ENCODE data around the gene RUNX3.

Gene RUNX3

DNA sequence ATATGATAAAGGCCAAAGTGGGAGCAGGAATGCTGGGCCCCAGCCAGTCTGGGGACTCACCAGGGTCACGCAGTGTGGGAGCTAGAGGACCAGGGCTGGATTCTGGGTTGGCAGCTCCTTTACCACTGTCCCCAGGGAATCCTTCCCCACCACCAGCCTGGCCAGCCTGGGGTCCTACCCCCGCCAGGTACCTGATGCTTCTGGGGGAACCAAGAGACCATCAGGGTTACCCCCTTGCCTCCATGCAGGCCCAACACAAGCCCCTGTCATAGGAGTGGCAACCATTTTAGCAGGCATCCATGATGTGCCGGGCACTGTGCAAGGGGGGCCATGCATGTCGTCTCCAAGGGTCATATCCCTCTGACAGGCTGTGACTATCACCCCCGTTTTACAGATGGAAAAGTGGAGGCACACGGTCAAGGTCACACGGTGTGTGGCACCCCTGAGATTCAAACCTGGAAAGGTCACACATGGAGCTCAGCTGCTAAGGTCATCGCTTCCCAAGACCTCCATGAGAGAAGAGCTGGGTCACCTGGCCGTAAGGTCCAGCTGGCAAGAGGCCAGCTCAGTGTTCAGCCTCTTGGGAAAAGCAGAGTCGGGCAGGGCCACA is 16.4 kb downstream of the RUNX3 start:
- H3K27ac ChIP-seq: no peak overlapping the region

DNA sequence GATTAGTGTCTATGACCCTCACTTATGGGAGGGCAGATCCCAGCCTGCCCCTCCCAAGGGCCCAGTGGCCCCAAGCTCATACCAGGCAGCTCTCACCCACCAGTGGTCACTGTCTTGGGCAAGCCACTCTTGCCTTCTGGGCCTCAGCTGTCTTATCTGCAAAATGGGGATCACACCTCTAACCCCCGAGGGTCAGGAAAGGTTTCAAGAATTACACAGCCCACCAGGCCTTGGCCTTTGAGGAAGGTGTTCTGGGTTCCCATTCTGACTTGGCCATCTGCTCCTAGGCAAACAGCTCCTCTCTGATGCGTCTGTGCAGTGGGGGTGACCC is 16.8 kb downstream of the RUNX3 start:
- intact Hi-C loops (cut with DNase I; ENCODE audit: low total_unique reads): no loop called here

More for the DNA sequence above, 16.4 kb downstream of the RUNX3 start:
- H3K9me3 ChIP-seq: no peaks in the 10 kb centered on the region
- H3K4me1 ChIP-seq: peaks cover 0 to 20% (median 2%) of the 10 kb centered on the region in 4 donors
- no peak overlapping the region for H3K4me3 ChIP-seq
- DNase-seq: no peak
- H3K27me3 ChIP-seq: no peaks in the 10 kb centered on the region
- intact Hi-C loops (cut with DNase I; ENCODE audit: low total_unique reads): no loop called here
- TF ChIP-seq, protein P1, sequence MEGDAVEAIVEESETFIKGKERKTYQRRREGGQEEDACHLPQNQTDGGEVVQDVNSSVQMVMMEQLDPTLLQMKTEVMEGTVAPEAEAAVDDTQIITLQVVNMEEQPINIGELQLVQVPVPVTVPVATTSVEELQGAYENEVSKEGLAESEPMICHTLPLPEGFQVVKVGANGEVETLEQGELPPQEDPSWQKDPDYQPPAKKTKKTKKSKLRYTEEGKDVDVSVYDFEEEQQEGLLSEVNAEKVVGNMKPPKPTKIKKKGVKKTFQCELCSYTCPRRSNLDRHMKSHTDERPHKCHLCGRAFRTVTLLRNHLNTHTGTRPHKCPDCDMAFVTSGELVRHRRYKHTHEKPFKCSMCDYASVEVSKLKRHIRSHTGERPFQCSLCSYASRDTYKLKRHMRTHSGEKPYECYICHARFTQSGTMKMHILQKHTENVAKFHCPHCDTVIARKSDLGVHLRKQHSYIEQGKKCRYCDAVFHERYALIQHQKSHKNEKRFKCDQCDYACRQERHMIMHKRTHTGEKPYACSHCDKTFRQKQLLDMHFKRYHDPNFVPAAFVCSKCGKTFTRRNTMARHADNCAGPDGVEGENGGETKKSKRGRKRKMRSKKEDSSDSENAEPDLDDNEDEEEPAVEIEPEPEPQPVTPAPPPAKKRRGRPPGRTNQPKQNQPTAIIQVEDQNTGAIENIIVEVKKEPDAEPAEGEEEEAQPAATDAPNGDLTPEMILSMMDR (IDR thresholded peaks at IDR 0.05): no peak
- H3K36me3 ChIP-seq: peaks cover 0 to 10% (median 0%) of the 10 kb centered on the region in 3 donors

DNA sequence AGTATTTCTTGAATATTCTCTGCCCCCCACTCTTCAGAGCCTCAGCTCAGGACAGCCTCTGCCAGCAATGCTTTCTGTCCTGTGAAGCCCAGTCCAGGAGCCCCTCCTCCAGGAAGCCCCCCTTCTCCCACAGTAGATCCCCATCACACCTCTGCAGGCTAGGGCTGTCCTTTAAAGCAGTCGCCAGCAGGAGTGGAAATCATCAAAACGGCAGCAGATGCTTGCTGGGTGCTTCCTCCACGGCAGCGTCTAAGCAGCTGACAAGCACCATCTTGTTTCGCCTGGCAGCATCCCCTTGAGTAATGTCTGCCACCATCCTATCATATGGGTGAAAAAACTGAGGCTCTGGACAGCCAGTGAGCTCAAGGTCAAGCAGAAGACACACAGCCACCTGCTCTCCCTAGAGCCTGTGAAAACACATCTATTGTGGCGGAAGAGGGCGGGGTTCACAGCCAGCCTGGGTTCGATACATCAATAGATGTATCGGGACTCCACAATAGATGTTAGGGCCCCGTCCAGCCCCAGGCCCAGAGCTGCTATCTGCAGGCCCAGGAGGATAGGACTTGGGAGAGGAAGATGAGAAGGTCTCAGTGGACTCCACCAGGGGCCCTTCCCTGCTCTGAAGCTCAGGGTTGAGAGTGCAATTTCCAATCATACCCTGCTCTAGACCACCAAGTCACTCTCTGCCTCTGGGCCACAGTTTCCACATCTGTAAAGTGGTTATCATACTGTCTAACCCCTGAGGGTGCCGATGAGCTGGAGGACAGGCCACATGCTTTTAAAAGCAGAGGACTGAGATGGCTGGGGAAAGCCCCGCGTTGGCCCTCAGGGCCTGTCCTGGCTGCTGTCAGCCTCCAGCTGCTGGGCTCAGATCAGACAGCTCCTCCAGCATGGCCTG is 17.5 kb downstream of the RUNX3 start:
- Histone ChIP-seq H3K4me3 (no peak overlapping the region), H3K27ac (peak overlapping the region in 1 of 2 donors; percentile 32), H3K4me1 (peaks cover 0 to 20% (median 2%) of the 10 kb centered on the region in 4 donors), H3K36me3 (peaks cover 0 to 10% (median 0%) of the 10 kb centered on the region in 3 donors), H3K27me3 (no peaks in the 10 kb centered on the region), H3K9me3 (no peaks in the 10 kb centered on the region)
- TF ChIP-seq, protein P1 (IDR thresholded peaks at IDR 0.05): no peak
- no peak for DNase-seq
- intact Hi-C loops (cut with DNase I; ENCODE audit: low total_unique reads): no loop called here

More for the DNA sequence above, 16.8 kb downstream of the RUNX3 start:
- no peak overlapping the region for H3K4me3 ChIP-seq
- no peak overlapping the region for H3K27ac ChIP-seq
- peaks cover 0 to 10% (median 0%) of the 10 kb centered on the region in 3 donors for H3K36me3 ChIP-seq
- DNase-seq: no peak
- peaks cover 0 to 20% (median 2%) of the 10 kb centered on the region in 4 donors for H3K4me1 ChIP-seq
- H3K9me3 ChIP-seq: no peaks in the 10 kb centered on the region
- TF ChIP-seq, protein P1 (IDR thresholded peaks at IDR 0.05): no peak
- no peaks in the 10 kb centered on the region for H3K27me3 ChIP-seq

DNA sequence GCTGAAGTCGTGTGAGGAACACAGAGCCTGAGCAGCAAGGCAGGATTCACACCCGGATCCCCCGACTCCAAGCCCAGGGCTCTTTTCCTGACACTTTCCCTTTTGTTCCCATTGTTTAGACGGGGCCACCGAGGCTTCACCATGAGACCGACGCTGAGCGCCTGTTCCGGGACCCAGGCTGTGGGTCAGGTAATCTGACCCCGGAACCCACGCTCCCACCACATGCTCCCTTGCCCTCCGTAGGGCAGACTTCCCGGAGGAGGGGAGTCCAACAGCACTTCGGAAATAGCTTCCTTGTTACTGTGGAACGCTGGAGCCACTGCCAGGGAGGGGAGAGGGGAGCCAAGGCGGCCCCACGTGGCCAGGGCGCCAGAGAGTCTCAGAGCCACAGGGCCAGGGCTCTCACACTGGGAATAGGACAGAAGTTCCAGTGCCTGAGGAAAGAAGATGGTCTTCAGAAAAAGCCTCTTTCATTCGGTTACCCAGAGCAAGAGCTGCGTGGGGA is 18.4 kb downstream of the RUNX3 start:
- H3K9me3 ChIP-seq: no peaks in the 10 kb centered on the region
- no peak for DNase-seq
- H3K36me3 ChIP-seq: peaks cover 0 to 2% (median 0%) of the 10 kb centered on the region in 3 donors
- H3K4me3 ChIP-seq: no peak overlapping the region
- H3K27me3 ChIP-seq: no peaks in the 10 kb centered on the region
- intact Hi-C loops (cut with DNase I; ENCODE audit: low total_unique reads): no loop called here
- H3K4me1 ChIP-seq: peaks cover 0 to 20% (median 2%) of the 10 kb centered on the region in 4 donors
- peak overlapping the region in 1 of 2 donors; percentile 32 for H3K27ac ChIP-seq
- TF ChIP-seq, protein P1 (IDR thresholded peaks at IDR 0.05): no peak

DNA sequence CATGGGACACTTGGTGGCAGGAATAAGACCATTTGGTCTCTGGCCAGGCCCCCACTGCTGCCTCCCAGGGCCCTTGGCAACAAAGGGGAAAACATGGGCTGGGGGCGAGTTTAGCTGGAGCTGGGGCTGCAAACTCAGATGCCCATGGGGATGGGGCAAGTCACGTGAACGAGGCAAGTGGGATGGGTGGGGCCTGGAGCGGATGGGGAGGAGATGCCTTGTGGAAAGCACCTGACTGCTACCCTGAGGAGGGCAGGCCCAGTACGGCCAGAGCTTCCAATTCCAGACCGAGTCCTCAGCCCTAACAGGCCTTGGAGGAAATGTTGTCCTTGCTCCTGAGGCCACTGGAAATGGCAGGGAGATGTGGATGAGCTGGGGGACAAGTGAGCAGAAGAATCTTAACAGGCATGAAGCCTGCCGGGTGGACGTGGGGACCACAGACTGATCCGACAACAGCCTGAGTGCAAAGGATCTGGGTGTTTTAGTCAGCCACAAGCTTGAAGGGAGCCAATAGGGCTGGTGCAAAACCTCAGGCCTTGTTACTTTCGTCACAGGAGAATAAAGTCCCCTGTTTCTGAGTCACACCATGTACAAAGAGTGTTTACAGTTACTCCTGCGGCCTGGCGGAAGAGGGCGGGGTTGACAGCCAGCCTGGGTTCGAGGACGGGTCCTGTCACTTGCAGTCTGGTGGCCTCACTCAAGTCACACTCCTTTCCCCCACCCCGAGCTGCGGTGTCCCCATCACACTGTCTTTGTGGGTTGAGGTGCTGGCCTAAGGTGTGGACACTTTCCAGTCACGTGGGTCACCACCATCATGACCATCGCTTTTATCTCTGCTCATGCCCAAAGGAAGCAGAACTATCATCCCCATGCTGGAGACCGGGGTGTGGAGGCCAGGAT is 19.1 kb downstream of the RUNX3 start:
- intact Hi-C loops (cut with DNase I; ENCODE audit: low total_unique reads): no loop called here
- Histone ChIP-seq H3K36me3 (no peaks in the 10 kb centered on the region), H3K9me3 (no peaks in the 10 kb centered on the region), H3K27me3 (peaks cover 0 to 1% of the 10 kb centered on the region in 2 donors), H3K27ac (peak overlapping the region in 1 of 2 donors; percentile 32), H3K4me3 (no peak overlapping the region), H3K4me1 (peaks cover 0 to 20% (median 2%) of the 10 kb centered on the region in 4 donors)
- TF ChIP-seq, protein P1 (IDR thresholded peaks at IDR 0.05): no peak
- no peak for DNase-seq

Measured in tibial artery (tissue), 4 donors.